Measurements from ENCODE around the gene ANXA2.

ANXA2 gene

DNA sequence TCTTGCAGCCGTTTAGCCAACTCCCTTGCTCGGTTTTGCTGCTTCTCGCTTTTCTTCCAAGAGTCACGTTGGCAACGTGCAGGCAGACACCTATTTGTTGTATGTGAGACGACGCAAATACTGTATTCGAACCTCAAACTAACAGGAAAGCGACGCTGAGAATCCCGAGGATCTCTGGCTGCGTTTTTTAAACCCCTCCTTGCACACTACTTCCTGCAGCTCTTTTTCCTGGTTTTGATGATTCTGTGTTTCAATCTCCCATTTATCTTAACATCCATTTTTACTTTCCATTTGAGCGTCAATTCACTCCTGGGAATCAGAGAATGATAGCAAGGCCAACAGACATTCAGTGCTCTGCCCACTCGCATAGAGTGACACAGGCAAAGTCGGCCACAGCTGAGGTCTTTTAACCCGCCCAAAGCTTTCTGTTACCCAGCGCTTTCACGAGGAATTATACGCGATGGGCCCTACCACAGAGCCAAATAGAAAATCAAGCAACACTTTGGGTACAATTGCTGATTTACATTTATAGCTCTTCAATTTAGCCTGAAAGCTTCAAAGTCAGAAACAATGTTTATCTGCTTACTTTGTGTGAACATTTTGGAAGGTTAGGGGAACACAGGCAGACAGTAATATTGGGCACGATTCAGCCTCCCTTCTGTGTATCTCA is 1.6 kb upstream of the ANXA2 start:
- no peak for DNase-seq (ENCODE audit: low read depth, low spot score)
- H3K4me3 ChIP-seq (ENCODE audit: insufficient read length, low read depth), result peak overlapping the region; percentile 38

DNA sequence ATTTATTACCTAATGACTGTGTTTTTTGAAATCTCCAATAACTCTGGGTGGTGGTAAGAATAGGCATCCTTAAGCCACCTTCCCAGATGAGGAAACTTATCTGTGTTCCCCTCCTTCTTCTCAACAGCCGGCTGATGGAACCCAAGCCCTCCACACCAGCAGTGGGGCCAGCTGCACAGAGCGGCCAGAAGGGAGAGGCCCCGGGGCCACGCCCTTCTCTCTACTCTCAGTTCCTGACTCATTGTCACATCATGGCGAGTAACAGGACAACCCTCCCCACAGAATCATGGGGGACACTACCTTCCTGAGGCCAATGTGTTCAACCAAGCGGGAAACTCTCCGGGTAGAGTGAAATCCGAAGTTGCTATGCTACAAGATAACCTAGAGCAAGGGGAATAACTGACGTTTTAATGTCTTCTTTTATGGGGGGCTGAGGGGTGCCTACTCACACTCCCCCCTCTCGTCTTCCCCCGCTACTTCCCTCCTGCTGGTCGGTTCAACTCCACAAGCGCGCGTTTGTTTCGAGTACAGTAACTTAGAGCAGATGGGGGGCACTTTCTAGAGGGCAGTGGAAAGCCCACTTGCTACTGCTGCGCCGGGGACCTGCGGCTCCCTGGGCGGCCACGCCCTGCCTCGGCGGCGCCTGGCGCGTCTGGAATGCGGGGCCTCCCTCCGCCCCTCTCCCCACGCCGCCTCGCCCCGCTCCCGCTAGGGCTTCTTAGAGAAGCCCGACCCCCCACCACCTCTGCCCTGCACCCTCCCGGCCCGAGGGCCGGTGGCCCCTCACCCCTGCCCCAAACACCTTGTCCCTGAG is 621 bp downstream of the ANXA2 start:
- no peak for DNase-seq (ENCODE audit: low read depth, low spot score)
- Histone ChIP-seq H3K36me3 (ENCODE audit: insufficient read depth, insufficient read length, low read length) (peaks cover 51% of the 10 kb centered on the region), H3K4me3 (ENCODE audit: insufficient read length, low read depth) (peak overlapping the region; percentile 93), H3K4me1 (ENCODE audit: insufficient read depth, insufficient read length) (peaks cover 7% of the 10 kb centered on the region), H3K9me3 (ENCODE audit: insufficient read depth, low read length) (no peaks in the 10 kb centered on the region), H3K27me3 (ENCODE audit: insufficient read depth, insufficient read length) (no peaks in the 10 kb centered on the region), H3K9ac (ENCODE audit: insufficient read length, low read depth) (peak overlapping the region; percentile 94)
- TF ChIP-seq SUZ12 (IDR thresholded peaks at IDR 0.05; ENCODE audit: extremely low read depth, insufficient read depth, insufficient read length), result no peak
- TF ChIP-seq YY1 (IDR thresholded peaks at IDR 0.05; ENCODE audit: insufficient read depth, insufficient read length), result no peak
- no peak for TF ChIP-seq ZNF274 (IDR thresholded peaks at IDR 0.05; ENCODE audit: low read depth, low read length)

More for the DNA sequence above, 1.6 kb upstream of the ANXA2 start:
- Histone ChIP-seq H3K36me3 (ENCODE audit: insufficient read depth, insufficient read length, low read length) (peaks cover 30% of the 10 kb centered on the region), H3K9me3 (ENCODE audit: insufficient read depth, low read length) (no peaks in the 10 kb centered on the region), H3K27me3 (ENCODE audit: insufficient read depth, insufficient read length) (no peaks in the 10 kb centered on the region), H3K4me1 (ENCODE audit: insufficient read depth, insufficient read length) (peaks cover 2% of the 10 kb centered on the region), H3K9ac (ENCODE audit: insufficient read length, low read depth) (peak overlapping the region; percentile 87)
- no peak for TF ChIP-seq ZNF274 (IDR thresholded peaks at IDR 0.05; ENCODE audit: low read depth, low read length)
- TF ChIP-seq YY1 (IDR thresholded peaks at IDR 0.05; ENCODE audit: insufficient read depth, insufficient read length), result no peak
- TF ChIP-seq SUZ12 (IDR thresholded peaks at IDR 0.05; ENCODE audit: extremely low read depth, insufficient read depth, insufficient read length), result no peak

DNA sequence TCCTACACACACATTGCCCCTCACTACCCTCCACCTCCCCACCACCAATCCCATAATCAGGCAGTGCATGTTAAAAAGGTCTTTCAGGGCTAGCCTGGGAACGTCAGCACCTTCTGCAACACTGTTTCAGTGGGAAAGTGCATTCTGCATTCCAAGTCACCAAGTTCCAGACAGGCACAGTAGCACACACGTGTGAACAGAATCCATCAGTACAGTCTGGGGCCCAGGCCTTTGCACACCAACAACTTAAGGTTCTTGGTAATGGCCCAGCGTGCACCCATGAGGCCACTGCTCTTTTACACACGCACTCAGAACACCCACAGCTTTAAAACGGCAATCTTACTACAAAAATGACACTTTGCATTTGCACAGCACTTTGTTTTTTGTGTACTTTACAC is 1.2 kb downstream of the ANXA2 start:
- peak overlapping the region; percentile 93 for H3K4me3 ChIP-seq (ENCODE audit: insufficient read length, low read depth)
- no peak for DNase-seq (ENCODE audit: low read depth, low spot score)
- peak overlapping the region; percentile 94 for H3K9ac ChIP-seq (ENCODE audit: insufficient read length, low read depth)
- H3K4me1 ChIP-seq (ENCODE audit: insufficient read depth, insufficient read length), result peaks cover 7% of the 10 kb centered on the region
- peaks cover 55% of the 10 kb centered on the region for H3K36me3 ChIP-seq (ENCODE audit: insufficient read depth, insufficient read length, low read length)
- no peaks in the 10 kb centered on the region for H3K27me3 ChIP-seq (ENCODE audit: insufficient read depth, insufficient read length)
- H3K9me3 ChIP-seq (ENCODE audit: insufficient read depth, low read length), result no peaks in the 10 kb centered on the region
- TF ChIP-seq SUZ12 (IDR thresholded peaks at IDR 0.05; ENCODE audit: extremely low read depth, insufficient read depth, insufficient read length) (no peak), YY1 (IDR thresholded peaks at IDR 0.05; ENCODE audit: insufficient read depth, insufficient read length) (no peak), ZNF274 (IDR thresholded peaks at IDR 0.05; ENCODE audit: low read depth, low read length) (no peak)

DNA sequence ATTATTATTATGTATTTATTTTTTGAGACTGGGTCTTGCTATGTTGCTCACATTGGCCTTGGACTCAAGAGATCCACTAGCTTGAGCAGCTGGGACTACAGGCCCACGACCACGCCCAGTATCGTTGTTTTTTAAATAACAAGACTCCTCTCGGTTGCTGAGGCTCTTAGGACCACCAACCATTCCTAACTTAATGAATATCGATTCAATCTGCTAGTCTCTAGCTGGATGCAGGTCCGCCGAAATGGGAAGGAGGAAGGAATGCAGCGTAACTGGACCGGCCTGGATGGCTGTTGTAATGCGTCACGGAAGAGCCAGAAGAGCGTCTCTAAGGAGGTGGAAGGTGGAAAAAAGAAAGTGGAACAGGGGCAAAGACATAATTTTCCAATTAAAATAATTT is 1.7 kb downstream of the ANXA2 start:
- TF ChIP-seq SUZ12 (IDR thresholded peaks at IDR 0.05; ENCODE audit: extremely low read depth, insufficient read depth, insufficient read length) (no peak), YY1 (IDR thresholded peaks at IDR 0.05; ENCODE audit: insufficient read depth, insufficient read length) (no peak), ZNF274 (IDR thresholded peaks at IDR 0.05; ENCODE audit: low read depth, low read length) (no peak)
- DNase-seq (ENCODE audit: low read depth, low spot score), result no peak
- H3K36me3 ChIP-seq (ENCODE audit: insufficient read depth, insufficient read length, low read length), result peaks cover 60% of the 10 kb centered on the region
- H3K27me3 ChIP-seq (ENCODE audit: insufficient read depth, insufficient read length), result no peaks in the 10 kb centered on the region
- H3K4me3 ChIP-seq (ENCODE audit: insufficient read length, low read depth), result peak overlapping the region; percentile 93
- peaks cover 7% of the 10 kb centered on the region for H3K4me1 ChIP-seq (ENCODE audit: insufficient read depth, insufficient read length)
- H3K9ac ChIP-seq (ENCODE audit: insufficient read length, low read depth), result peak overlapping the region; percentile 94
- no peaks in the 10 kb centered on the region for H3K9me3 ChIP-seq (ENCODE audit: insufficient read depth, low read length)

DNA sequence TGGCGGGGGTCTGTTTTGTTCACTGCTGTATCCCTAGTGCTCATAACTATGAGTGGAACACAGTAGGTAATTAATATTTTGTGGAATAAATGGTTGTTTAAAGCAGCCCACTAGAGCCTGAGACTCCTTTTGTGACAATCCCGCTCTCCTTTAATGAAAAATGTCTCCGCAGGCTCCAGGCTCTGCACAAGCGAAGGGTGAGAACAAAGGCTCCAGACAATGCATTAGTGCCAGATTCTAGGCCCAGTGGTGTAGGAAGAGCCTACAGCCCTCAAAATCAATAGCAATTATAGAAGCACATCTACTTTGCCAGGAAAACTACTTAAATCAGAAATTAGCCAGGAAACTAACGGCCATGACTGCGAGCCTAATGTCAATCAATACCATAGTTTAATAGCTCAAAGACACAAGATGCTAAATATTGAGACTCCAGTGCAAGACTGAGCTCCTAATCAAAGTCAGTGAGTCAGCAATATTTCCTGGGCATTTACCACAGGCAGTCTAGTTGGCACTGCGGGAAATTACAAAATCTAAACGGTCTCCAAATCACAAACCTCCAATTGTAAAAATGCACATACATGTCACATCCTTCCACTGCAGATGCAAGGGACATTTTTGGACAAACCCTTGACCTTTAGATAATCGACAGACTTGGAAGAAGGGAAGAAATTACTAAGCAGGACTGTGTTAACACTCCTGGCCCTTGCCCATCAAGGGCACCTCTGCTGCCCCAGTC is 2.3 kb downstream of the ANXA2 start:
- Histone ChIP-seq H3K36me3 (ENCODE audit: insufficient read depth, insufficient read length, low read length) (peaks cover 66% of the 10 kb centered on the region), H3K4me1 (ENCODE audit: insufficient read depth, insufficient read length) (peaks cover 6% of the 10 kb centered on the region), H3K9ac (ENCODE audit: insufficient read length, low read depth) (peak overlapping the region; percentile 0), H3K9me3 (ENCODE audit: insufficient read depth, low read length) (no peaks in the 10 kb centered on the region), H3K4me3 (ENCODE audit: insufficient read length, low read depth) (no peak overlapping the region), H3K27me3 (ENCODE audit: insufficient read depth, insufficient read length) (no peaks in the 10 kb centered on the region)
- TF ChIP-seq ZNF274 (IDR thresholded peaks at IDR 0.05; ENCODE audit: low read depth, low read length), result no peak
- DNase-seq (ENCODE audit: low read depth, low spot score), result no peak

DNA sequence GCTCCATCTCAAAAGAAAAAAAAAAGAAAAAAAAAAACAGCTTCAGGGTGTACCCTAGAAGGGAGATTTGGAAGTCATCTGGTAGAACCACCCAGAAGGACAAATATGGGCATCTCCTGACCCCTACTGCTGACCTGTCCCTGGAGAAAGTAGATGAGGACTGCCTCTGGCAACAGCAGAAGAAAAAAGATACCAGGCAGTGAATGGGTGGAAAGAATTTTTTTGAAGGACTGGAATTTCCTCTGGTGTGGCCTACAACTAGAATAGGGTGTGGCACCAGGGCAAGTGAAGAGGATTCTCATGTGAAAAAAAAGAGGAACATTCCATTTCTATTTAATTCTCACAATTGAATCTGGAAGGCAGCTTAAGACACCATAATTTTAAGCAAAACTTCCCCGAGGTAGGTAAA is 3.1 kb downstream of the ANXA2 start:
- H3K4me3 ChIP-seq (ENCODE audit: insufficient read length, low read depth), result no peak overlapping the region
- peaks cover 8% of the 10 kb centered on the region for H3K4me1 ChIP-seq (ENCODE audit: insufficient read depth, insufficient read length)

More for the DNA sequence above, 3.1 kb downstream of the ANXA2 start:
- no peaks in the 10 kb centered on the region for H3K9me3 ChIP-seq (ENCODE audit: insufficient read depth, low read length)
- peaks cover 74% of the 10 kb centered on the region for H3K36me3 ChIP-seq (ENCODE audit: insufficient read depth, insufficient read length, low read length)
- H3K27me3 ChIP-seq (ENCODE audit: insufficient read depth, insufficient read length), result no peaks in the 10 kb centered on the region
- TF ChIP-seq ZNF274 (IDR thresholded peaks at IDR 0.05; ENCODE audit: low read depth, low read length), result no peak
- TF ChIP-seq YY1 (IDR thresholded peaks at IDR 0.05; ENCODE audit: insufficient read depth, insufficient read length), result no peak
- TF ChIP-seq SUZ12 (IDR thresholded peaks at IDR 0.05; ENCODE audit: extremely low read depth, insufficient read depth, insufficient read length), result no peak
- H3K9ac ChIP-seq (ENCODE audit: insufficient read length, low read depth), result no peak overlapping the region
- DNase-seq (ENCODE audit: low read depth, low spot score), result no peak
